GM18505 (cell line): ENCODE results near the gene GINS1.
A peak's percentile ranks its signal among the peaks of the same experiment; 100 is the strongest.
"Not testable (repeated sequence)": the region's sequence is repeated elsewhere in the genome, so short reads cannot be mapped to it uniquely, and the experiment has no call there.

Source experiments
- ATAC-seq: cut with Tn5 transposase; IDR thresholded peaks from one replicate; pipeline ENCODE4 v1.9.1; 2021; ENCODE audit not compliant: unreplicated experiment
- POLR2A ChIP-seq: IDR thresholded peaks from 4 replicates; pipeline ENCODE4 v1.6.1; 2011; ENCODE audit warnings: borderline replicate concordance; ENCODE audit not compliant: insufficient read depth, insufficient read length; ENCODE audit errors: extremely low read depth

The GINS1 gene

DNA sequence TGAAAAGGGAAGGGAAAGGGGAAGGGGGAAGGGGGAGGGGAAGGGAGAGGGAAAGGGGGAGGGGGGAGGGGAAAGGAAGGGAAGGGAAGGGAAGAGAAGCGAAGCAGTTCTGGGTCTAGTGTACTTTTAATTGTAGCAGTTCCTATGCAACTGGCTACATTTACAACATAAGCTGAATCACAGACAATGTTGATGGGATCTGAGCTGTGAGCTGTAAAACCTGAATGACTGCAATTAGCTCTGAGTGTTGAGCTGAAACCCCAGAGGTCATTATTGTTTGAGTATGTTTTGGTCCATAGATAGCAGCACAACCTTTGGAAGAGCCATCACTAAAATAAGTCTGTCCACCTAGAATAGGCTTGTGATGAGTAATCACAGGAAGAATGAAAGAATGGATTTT is 9.7 kb upstream of the GINS1 start:
- TF ChIP-seq POLR2A, result no peak
- ATAC-seq, result no peak

GRCh38 chr20:25398376-25399036 is 9.0 kb upstream of the GINS1 start:
- ATAC-seq, result no peak
- TF ChIP-seq POLR2A, result no peak

GRCh38 chr20:25399037-25399430 is 8.4 kb upstream of the GINS1 start:
- no peak for ATAC-seq
- TF ChIP-seq POLR2A, result no peak

GRCh38 chr20:25400291-25400732 is 7.2 kb upstream of the GINS1 start:
- ATAC-seq, result not testable (repeated sequence)

DNA sequence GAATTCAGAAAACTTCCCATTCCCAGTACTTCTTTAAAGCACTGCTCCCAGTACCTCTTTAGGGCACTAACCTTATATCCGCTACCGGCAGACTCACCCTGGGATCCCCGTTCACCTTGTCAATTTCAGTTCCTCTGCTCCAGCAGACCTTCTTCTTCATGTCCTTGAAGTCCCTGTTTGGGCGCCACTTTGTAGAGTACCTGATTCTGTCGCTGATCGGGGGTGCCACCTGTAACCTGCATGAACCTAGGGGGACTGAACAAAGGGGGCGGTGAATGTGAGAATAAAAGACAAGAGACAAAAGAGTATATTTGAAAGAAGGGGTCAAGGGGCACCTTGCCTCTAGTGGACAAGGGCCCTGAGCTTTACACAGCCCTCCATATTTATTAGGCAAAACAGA is 4.9 kb upstream of the GINS1 start:
- no peak for ATAC-seq
- no peak for TF ChIP-seq POLR2A

- ATAC-seq, result no peak
- no peak for TF ChIP-seq POLR2A
Observed at GRCh38 chr20:25408170-25408547, 686 bp downstream of the GINS1 start.

DNA sequence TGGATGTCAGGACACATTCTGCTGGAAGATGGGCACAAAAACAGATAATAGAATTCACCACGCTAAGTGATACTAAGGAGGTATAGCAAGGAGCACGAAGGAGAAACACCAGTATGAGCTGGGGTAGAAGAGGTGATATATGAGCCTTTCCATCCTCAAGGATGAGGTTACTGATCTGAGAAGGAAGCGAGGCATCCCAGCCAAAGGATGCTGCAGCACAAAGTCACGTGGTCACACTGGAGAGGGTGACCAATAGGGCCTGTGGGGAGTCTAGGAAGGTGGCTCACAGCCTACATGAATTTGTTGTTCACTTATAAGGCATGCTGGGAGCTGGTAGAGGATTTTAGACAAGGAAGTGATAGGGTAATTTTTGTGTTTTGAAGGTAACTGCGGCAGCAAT is 1.4 kb downstream of the GINS1 start:
- no peak for ATAC-seq
- TF ChIP-seq POLR2A, result no peak

DNA sequence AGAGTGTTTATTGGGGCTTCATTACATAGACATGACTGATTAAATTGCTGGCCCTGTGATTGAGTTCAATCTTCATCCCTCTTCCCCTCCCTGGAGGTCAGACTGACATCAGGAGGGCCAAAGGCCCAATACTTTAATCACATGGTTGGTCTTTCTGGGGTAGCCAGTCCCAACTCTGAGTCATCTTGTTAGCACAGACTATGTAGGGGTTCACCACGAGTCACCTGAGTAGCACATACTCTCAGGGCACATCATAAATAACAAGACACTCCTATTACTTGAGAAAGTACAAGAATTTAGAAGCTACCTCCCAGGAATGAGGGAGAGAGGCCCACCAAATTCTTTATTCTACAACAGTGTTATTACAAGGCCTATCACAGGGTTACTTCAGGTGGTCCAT is 11.3 kb downstream of the GINS1 start:
- no peak for ATAC-seq
- TF ChIP-seq POLR2A, result no peak

- TF ChIP-seq POLR2A, result no peak
- no peak for ATAC-seq
Observed at GRCh38 chr20:25421102-25421501, 13.6 kb downstream of the GINS1 start.

DNA sequence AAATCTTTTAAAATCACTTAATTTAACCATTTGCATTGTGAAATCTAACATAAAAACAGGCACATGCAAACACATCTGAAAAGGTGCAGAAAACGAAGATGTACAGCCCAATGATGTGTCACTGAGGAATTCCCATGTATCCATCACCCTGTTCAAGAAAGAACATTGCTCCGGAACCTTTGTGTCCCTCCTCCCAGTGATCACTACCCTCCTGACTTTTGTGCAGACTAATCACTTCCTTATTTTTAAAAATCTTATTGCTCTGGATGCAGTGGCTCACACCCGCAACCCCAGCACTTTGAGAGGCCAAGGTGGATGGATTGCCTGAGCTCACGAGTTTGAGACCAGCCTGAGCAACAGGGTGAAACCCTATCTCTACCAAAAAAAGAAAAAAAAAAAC is 14.6 kb downstream of the GINS1 start:
- no peak for ATAC-seq
- no peak for TF ChIP-seq POLR2A

DNA sequence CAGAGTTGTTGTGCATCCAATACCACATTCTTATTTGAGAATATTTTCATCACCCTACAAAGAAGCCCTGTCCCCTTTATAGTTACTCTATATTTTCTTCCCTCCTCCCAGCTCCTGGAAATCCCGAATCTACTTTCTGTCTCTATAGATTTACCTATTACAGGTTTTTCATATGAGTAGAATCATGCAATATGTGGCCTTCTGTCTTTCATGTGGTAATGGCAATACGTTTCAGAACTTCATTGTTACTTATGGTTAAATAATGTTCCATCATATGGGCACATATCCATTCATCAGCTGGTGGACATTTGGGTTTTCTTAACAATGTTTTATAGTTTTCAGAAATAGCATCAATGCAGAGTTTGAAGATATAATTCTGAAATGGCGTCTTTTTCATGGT is 17.1 kb downstream of the GINS1 start:
- no peak for ATAC-seq
- TF ChIP-seq POLR2A, result no peak

- TF ChIP-seq POLR2A, result no peak
- no peak for ATAC-seq
Observed at GRCh38 chr20:25437153-25437581, 29.7 kb downstream of the GINS1 start.

DNA sequence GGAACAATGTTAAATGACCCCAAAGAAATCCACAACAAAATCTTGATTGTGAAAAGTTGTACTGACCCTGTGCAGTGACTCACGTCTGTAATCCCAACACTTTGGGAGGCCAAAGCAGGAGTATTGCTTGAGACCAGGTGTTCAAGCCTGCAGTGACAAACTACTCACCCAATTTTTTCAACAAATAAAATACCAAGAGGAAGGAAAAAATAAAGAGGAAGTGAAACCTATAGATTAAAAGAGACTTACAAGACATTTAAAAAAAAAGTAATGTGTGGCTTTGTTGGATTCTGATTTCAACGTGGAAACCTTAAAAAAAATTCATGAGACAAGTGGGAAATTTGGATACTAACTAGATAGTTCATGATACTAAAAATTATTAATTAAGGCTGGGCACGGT is 31.9 kb downstream of the GINS1 start:
- ATAC-seq, result peak; percentile 66
- TF ChIP-seq POLR2A, result no peak

DNA sequence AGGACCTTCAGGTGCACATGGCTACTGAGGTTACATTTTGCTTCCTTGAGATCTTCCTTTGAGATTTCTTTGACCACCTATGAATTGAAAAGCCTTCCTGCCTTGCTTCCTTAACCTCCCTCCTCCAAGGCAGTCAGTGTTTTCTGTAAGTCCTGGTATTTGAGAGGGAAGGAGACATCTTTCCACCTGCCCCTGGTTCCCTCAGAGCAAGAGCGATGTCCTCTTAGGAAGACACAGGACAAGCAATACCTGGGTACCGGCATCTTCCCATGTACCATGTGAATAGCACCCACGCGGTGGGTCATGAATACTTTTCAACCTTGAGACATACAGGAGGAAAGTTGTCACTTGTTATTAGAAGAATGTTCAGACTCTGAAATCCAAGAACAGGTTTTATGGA is 37.1 kb downstream of the GINS1 start:
- no peak for TF ChIP-seq POLR2A
- ATAC-seq, result no peak

DNA sequence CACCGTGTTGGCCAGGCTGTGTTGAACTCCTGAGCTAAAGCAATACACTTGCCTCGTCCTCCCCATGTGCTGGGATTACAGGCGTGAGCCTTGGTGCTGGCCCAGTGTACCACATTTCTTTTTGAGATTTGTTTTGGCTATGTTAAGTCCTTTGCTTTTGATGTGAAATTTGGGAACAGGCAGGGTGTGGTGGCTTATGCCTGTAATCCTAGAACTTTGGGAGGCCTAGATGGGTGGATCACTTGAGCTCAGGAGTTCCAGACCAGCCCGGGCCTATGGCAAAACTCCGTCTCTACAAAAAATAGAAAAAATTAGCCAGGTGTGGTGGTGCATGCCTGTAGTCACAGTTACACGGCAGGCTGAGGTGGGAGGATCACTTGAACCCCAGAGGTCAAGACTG is 40.2 kb downstream of the GINS1 start:
- ATAC-seq, result no peak
- no peak for TF ChIP-seq POLR2A
